ENCODE results near the gene TFAP2E. TPM values are rescaled to one million over a fixed set of nuclear protein-coding genes. Genes with fewer than 3 reads are reported as not detected.

TFAP2E gene
- total RNA-seq, 1 donor from 2014 or later: 0.49 TPM

GRCh38 chr1:35546614-35547013 is 26.5 kb upstream of the TFAP2E start:
- Mint-ChIP-seq H3K4me1 (peaks cover 24% of the 10 kb centered on the region), H3K4me3 (no peak overlapping the region), H3K27me3 (no peaks in the 10 kb centered on the region), H3K36me3 (ENCODE audit: low read depth) (peaks cover 37% of the 10 kb centered on the region), H3K9me3 (no peaks in the 10 kb centered on the region), H3K27ac (no peak overlapping the region)
- intact Hi-C loops (cut with micrococcal nuclease): no loop called here
- no peak for DNase-seq

GRCh38 chr1:35553851-35554250 is 19.3 kb upstream of the TFAP2E start:
- Mint-ChIP-seq H3K4me3 (no peak overlapping the region), H3K4me1 (peaks cover 30% of the 10 kb centered on the region), H3K27ac (no peak overlapping the region), H3K36me3 (ENCODE audit: low read depth) (peaks cover 37% of the 10 kb centered on the region), H3K9me3 (no peaks in the 10 kb centered on the region), H3K27me3 (no peaks in the 10 kb centered on the region)
- intact Hi-C loops (cut with micrococcal nuclease): loop anchor here (10.0 kb wide), 1 partner anchor 689 kb away; no protein-coding TSS in a partner anchor
- DNase-seq: no peak

GRCh38 chr1:35554266-35555211 is 18.6 kb upstream of the TFAP2E start:
- DNase-seq: no peak
- Mint-ChIP-seq H3K36me3 (ENCODE audit: low read depth) (peaks cover 34% of the 10 kb centered on the region), H3K27me3 (no peaks in the 10 kb centered on the region), H3K9me3 (no peaks in the 10 kb centered on the region), H3K4me1 (peaks cover 35% of the 10 kb centered on the region), H3K4me3 (no peak overlapping the region), H3K27ac (no peak overlapping the region)
- intact Hi-C loops (cut with micrococcal nuclease): loop anchor here (5.0 to 10.0 kb wide), 2 partner anchors 287 to 690 kb away; partner anchors contain the start of gene ZMYM4

GRCh38 chr1:35555212-35555584 is 17.9 kb upstream of the TFAP2E start:
- peaks cover 39% of the 10 kb centered on the region for H3K4me1 Mint-ChIP-seq
- peak overlapping the region; percentile 98 for H3K4me3 Mint-ChIP-seq
- H3K27me3 Mint-ChIP-seq: no peaks in the 10 kb centered on the region
- DNase-seq: no peak
- H3K27ac Mint-ChIP-seq: peak overlapping the region; percentile 43
- H3K9me3 Mint-ChIP-seq: no peaks in the 10 kb centered on the region
- intact Hi-C loops (cut with micrococcal nuclease): loop anchor here (5.0 to 10.0 kb wide), 2 partner anchors 288 to 690 kb away; partner anchors contain the start of gene ZMYM4
- H3K36me3 Mint-ChIP-seq (ENCODE audit: low read depth): peaks cover 32% of the 10 kb centered on the region

- H3K27ac Mint-ChIP-seq: peak overlapping the region; percentile 98
- H3K36me3 Mint-ChIP-seq (ENCODE audit: low read depth): peaks cover 32% of the 10 kb centered on the region
- no peaks in the 10 kb centered on the region for H3K9me3 Mint-ChIP-seq
- DNase-seq: no peak
- peaks cover 39% of the 10 kb centered on the region for H3K4me1 Mint-ChIP-seq
- peak overlapping the region; percentile 98 for H3K4me3 Mint-ChIP-seq
- no peaks in the 10 kb centered on the region for H3K27me3 Mint-ChIP-seq
- intact Hi-C loops (cut with micrococcal nuclease): loop anchor here (2.0 to 10.0 kb wide), 3 partner anchors 17 to 691 kb away; partner anchors contain the start of gene ZMYM4
Observed at GRCh38 chr1:35555601-35556477, 17.3 kb upstream of the TFAP2E start.

- intact Hi-C loops (cut with micrococcal nuclease): loop anchor here (1.0 to 10.0 kb wide), 6 partner anchors 18 to 692 kb away; partner anchors contain the start of genes CLSPN, SFPQ and ZMYM4
- Mint-ChIP-seq H3K36me3 (ENCODE audit: low read depth) (peaks cover 35% of the 10 kb centered on the region), H3K27ac (peak overlapping the region; percentile 98), H3K9me3 (no peaks in the 10 kb centered on the region), H3K4me3 (peak overlapping the region; percentile 98), H3K27me3 (no peaks in the 10 kb centered on the region), H3K4me1 (peaks cover 42% of the 10 kb centered on the region)
- DNase-seq: peak; percentile 81
Observed at GRCh38 chr1:35556484-35557117, 16.5 kb upstream of the TFAP2E start.

GRCh38 chr1:35557118-35557610 is 15.9 kb upstream of the TFAP2E start, which contains the start of gene KIAA0319L:
Gene KIAA0319L (minus strand): TSS chr1:35557403. CDS start chr1:35554491, 2,912 bp downstream.
- Mint-ChIP-seq H3K27me3 (no peaks in the 10 kb centered on the region), H3K4me3 (peak within 1 kb of the TSS; percentile 98), H3K36me3 (ENCODE audit: low read depth) (peaks cover 29% of the 10 kb centered on the region), H3K9me3 (no peaks in the 10 kb centered on the region), H3K27ac (peak within 1 kb of the TSS; percentile 98), H3K4me1 (peaks cover 46% of the 10 kb centered on the region)
- intact Hi-C loops (cut with micrococcal nuclease): loop anchor here (1.0 to 10.0 kb wide), 6 partner anchors 18 to 692 kb away; partner anchors contain the start of genes CLSPN, SFPQ and ZMYM4
- no peak for DNase-seq

GRCh38 chr1:35557611-35558373 is 15.3 kb upstream of the TFAP2E start, which contains the start of gene NCDN:
Gene NCDN (plus strand): TSS chr1:35557799. CDS start chr1:35558191, 392 bp downstream.
- Mint-ChIP-seq H3K4me1 (peaks cover 49% of the 10 kb centered on the region), H3K9me3 (no peaks in the 10 kb centered on the region), H3K4me3 (peak within 1 kb of the TSS; percentile 98), H3K36me3 (ENCODE audit: low read depth) (peaks cover 27% of the 10 kb centered on the region), H3K27ac (peak within 1 kb of the TSS; percentile 98), H3K27me3 (no peaks in the 10 kb centered on the region)
- intact Hi-C loops (cut with micrococcal nuclease): loop anchor here (1.0 to 10.0 kb wide), 6 partner anchors 19 to 693 kb away; partner anchors contain the start of genes CLSPN, SFPQ and ZMYM4
- peak; percentile 98 for DNase-seq

- intact Hi-C loops (cut with micrococcal nuclease): loop anchor here (5.0 to 10.0 kb wide), 2 partner anchors 291 to 694 kb away; partner anchors contain the start of gene ZMYM4
- H3K4me1 Mint-ChIP-seq: peaks cover 50% of the 10 kb centered on the region
- peak overlapping the region; percentile 98 for H3K4me3 Mint-ChIP-seq
Observed at GRCh38 chr1:35558374-35559316, 14.5 kb upstream of the TFAP2E start.

GRCh38 chr1:35559317-35559944 is 13.7 kb upstream of the TFAP2E start:
- no peaks in the 10 kb centered on the region for H3K27me3 Mint-ChIP-seq
- no peaks in the 10 kb centered on the region for H3K9me3 Mint-ChIP-seq
- intact Hi-C loops (cut with micrococcal nuclease): loop anchor here (5.0 to 10.0 kb wide), 2 partner anchors 292 to 695 kb away; partner anchors contain the start of gene ZMYM4
- peak overlapping the region; percentile 59 for H3K27ac Mint-ChIP-seq
- peak overlapping the region; percentile 98 for H3K4me3 Mint-ChIP-seq
- H3K4me1 Mint-ChIP-seq: peaks cover 53% of the 10 kb centered on the region
- DNase-seq: no peak
- H3K36me3 Mint-ChIP-seq (ENCODE audit: low read depth): peaks cover 23% of the 10 kb centered on the region

More at GRCh38 chr1:35558374-35559316, 14.5 kb upstream of the TFAP2E start:
- Mint-ChIP-seq H3K9me3 (no peaks in the 10 kb centered on the region), H3K27ac (peak overlapping the region; percentile 98), H3K27me3 (no peaks in the 10 kb centered on the region), H3K36me3 (ENCODE audit: low read depth) (peaks cover 22% of the 10 kb centered on the region)
- DNase-seq: peak; percentile 73
